Anterior cingulate cortex (tissue), 58 donors: ENCODE results near the gene PRELP.

Experiments
- DNase-seq, 58 donors: peaks; one replicate each; lab custom pipeline; 2025; lab: John Stamatoyannopoulos, UW

Gene PRELP

DNA sequence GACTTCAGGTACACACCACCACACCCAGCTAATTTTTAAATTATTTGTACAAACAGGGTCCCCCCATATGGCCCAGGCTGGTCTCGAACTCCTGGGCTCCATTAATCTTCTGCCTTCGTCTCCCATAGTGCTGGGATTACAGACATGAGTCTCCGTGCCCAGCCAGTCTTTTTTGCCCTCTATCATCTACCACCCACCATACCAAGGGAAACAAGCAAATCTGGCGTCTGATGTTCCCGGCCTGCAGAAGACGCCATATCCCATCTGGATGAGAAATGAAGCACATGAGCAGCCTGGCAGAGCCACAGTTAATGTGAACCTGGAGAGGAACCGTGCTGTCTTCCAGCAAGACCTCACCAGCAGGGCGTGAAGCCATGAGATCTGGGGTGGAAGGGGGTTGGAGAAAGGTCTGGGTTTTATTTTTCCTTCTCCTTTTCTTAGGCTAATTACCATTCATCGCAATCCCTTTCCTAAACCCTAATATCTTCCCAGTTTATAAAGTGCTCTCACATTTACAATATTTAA, 1.8 kb upstream of the PRELP start:
- DNase-seq = no peak

DNA sequence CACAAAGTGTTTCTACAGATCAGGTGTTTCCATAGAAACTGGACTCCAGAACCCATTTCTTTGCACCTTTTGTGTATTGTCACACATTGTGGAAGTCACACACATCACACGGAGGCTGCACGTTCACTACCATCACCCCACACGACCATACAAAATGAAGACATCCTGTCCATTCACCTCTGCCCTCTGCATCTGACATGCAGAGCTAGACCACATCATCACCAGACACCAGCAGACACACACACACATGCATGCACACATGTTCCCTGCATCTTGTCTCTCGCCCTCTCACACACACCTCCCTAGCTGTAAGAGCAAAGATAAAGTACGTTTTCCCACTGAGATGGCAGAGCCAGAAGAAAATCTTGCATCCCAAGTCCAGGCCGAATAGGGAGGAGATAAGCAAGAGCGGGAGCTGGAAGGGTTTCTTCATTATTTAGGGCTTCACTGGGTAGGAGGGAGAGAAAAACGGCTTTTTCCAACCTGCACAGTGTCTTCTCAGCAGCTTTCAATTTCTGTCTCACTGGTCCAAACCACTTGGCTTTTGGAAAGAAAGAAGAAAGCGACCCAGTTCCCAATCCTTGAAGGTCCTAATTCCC, 709 bp downstream of the PRELP start:
- peak in 4 of 58 donors; percentile 10 to 45 (median 35) for DNase-seq

DNA sequence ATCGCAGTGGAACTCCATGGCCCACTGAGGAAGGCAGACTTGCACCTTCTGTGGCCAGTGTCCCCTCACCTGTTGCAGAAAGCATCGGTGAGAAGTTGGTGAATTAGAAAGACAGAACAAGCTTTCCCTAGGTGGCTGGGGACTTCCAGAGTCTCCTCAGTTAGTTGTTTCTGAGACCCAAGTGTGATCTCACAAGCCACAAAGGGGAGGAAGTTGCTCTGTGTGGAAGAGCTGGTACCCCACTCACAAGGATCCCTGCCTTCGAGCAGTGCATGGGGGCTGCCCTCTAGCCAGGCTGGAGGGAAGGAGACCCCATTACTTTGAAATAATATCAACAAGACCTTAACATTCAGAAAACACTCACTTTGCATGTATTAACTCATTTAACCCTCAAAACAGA, 2.1 kb downstream of the PRELP start:
- no peak for DNase-seq

DNA sequence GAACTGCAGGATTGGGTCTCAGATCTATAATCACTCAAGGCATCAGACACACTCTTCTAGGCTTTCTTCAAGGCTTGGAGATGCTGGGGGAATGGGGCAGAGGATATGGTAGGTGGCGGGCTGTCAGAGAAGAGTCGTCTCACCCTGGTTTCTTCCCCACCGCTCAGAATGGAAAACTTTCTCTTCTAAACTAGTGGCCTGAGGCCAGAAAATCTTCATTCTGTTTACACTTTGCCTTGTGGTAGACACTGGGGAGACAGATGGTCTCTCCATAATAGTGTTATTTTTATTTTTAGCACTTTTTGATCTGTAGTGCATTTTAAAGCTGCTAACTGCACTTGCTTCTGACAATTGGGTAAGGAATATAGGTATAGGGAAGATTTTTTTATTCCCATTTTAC, 2.6 kb downstream of the PRELP start:
- DNase-seq = no peak

DNA sequence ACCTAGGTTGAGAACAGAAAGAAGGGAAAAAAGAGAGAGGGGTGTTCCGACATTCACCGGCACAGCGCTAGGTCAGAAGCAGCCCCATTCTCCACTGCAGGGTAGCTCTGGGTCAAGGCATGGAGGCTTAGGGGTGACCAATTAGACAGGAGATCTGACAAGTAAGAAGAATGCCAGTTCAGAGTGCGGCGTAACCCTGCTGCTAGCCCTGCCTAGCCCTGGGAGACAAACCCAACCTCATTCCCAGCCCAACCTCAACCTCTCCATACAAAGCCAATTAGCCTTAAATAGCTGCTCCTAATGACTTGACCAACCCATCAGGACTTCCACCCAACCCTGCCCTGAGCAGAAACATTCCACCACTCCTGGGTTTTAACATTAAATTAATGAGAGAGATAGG, 3.4 kb downstream of the PRELP start:
- no peak for DNase-seq

DNA sequence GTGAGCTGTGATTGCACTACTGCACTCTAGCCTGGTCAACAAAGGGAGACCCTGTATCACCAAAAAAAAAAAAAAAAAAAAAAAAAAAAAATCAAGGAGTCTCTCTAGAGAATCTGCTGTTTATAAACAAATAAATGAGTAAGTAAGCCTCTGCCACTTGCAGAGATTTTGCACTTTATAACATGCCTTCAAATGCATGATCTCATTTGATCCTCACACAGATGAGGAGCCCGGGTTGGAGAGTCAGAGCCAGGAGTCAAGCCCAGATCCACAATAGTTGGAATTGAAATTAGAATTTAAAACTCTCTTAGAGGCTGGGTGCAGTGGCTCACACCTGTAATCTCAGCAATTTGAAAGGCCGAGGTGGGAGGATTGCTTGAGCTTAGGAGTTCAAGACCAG, 4.0 kb downstream of the PRELP start:
- DNase-seq = no peak

DNA sequence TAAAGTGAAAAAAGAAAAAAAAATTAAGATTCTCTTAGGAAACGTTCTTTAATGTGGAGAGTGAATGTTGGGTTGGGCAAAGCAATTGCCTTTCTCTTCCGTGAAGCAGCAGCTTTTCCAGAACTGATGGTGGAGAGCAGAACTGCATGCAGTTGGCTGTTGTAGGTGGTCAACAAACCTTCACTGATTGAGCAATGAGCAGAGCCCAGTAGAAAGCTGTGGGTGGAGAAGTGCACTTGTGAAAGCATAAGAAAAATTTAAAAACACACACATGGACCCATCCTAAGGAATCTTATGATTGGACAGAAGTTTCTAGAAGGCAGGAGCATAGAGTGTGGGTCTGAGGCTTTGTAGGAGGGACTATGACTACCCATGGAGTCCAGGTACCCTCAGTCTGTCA, 4.5 kb downstream of the PRELP start:
- peak in 3 of 58 donors; percentile 22 to 56 (median 26) for DNase-seq

DNA sequence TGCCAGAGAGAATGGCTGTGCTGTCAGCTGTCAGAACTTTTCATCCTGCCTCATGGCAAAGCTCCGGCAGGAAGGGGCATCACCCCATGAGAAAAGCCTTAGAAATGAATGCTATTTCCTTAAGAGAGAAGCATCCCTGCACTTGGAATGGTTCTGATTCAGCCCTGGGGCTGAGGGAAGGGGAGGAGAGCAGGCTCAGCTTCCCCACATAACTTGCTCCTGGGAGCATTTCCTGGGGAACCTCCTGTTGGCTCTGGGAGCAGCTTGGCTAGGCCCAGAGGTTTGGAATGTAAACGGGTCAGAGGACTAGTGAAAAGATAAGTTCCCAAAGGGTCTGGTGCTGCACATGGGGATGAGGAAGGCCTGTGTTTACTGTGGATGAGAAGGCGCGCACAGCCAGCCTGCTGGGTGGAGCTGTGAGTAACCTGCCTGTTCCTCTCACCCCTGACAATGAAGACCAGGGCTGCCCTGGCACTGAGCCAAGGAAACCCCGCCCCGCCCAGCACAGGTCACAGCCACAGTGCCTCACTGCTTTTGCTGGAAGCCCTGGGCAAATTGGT, 5.0 kb downstream of the PRELP start:
- DNase-seq = peak in 4 of 58 donors; percentile 21 to 63 (median 36)

DNA sequence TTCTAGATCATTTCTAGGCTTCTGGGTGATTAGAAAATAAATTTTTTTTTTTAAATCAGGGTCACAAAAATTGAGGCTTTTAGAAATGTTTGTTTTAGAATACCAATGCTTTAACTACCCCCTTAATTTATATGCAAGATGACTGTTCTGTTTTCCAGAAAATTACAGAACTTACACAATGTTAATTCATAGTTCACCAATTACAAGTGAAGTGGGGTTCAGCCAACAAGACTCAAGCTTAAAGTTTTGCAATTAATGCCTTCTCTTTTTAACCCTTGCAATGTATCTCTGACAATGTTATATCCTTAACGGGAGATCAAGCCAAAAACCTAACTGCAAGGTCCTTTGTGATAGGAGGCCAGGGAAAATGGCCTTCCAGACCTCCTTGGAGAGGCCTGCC, 5.6 kb downstream of the PRELP start:
- no peak for DNase-seq

DNA sequence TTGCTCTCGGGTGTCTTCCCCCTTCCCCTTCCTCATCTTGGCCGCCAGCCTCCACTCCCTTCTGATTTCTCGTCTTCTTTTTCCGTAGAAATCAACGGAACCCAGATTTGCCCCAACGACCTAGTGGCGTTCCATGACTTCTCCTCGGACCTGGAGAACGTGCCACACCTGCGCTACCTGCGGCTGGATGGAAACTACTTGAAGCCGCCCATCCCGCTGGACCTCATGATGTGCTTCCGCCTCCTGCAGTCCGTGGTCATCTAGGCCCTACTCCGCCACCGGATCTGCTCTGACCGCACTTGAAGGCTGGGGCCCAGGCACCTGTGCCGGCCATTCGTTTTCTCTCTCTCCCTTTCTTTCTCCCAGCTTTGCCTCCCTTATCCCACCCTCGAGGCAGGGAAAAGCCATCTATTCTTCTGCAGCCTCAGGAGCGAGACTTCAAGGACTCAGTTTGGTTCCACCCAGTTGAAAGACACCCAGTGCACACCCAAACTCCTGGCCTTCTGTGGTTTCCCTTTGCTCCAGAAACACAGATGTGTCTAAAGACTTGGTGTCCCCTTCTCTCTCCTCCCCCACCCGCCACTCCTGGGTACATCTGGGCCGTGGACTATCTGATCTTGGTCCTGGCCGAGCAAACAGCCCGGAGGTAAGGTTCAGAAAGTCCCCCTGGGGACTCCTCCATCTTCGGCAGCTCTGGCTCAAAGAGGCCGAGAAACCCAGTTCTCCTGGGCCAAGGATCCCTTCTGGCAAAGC, 11.2 kb downstream of the PRELP start:
- DNase-seq = no peak

DNA sequence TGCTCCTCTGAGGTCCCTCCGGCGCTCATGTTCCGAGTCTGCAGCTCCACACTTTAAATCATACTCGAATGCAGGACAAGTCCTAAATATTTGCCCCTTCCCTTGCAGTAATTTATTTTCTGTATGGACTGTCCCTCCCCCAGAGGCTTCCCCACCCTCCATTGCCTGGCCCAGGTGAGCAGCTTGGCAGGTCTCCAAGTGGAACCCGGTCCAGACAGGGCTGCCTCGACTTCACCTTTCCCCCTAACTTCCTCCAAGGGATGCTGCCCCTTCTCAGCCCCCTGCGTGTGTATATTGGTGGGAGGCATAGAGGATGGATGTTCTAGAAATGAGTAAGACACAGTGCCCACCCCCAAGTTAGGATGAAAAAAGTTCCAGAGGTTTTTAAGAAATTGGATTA, 12.9 kb downstream of the PRELP start:
- DNase-seq = no peak

DNA sequence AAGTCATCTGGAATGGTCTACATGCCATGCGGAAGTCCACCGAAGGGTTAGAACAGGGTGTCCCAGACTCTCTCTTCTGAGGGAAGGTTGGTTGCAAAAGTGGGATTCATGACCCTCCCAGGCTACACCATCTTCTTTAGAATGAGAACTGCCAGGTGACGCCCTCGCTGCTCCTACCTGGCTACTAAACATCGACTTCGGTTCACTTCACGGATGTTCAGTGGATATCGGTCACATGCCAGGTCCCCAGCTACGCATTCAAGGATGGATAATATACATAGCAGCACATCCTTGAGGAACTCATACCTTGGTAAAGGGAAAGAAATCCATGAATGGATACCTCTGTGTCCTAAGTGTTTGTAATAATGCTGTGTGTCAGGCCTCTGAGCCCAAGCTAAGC, 15.0 kb downstream of the PRELP start:
- DNase-seq = no peak

DNA sequence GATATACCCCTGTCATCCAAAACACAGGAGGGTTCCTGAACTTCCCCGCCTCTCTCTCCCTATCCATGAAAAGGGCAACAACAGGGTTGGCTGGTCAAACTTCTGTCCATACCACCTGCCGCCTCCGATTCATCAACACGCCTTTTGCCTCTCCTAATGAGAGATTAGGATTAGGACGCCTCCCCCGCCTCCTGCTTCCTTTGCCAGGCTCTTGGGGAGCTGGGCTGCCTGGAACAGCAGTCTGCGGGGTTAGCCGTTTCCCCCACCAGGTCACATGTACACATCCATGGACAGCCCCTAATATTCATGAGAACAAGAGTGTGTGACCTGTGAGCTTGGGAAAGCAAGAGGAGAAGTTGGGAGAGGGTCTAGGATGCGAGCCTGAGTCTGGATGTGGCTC, 16.1 kb downstream of the PRELP start:
- no peak for DNase-seq

DNA sequence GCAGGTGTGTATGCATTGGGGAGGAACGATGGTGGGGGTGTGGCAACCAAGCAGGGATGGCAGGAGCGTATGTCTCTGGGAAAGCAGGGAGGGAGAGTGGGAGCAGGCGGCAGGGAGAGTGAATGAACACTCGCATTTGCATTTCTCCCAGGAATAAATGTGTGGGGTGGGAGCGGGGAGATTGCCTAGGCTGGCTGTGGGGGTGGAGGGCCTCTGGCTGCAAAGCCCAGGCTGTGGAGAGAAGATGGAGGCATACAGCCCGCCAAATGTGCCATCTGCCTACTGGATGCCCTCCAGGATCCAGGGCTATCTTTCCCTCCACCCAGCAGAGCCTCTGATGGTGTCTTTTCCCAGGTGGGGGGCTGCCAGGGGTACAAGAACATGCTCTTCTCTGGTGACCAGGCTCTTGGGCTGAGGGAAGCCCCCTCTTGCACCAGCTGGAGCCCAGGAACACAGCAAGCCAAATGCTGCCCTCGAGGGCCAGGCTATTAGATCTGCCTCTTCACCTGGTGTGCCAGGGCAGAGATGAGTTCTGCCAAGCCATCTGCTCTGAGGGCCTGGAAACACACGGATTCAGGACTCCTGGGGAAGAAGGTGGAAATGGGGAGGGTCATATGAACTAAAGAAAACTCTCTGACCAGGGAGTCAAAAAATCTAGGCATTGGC, 16.6 kb downstream of the PRELP start:
- peak in 17 of 58 donors; percentile 19 to 80 (median 38) for DNase-seq

DNA sequence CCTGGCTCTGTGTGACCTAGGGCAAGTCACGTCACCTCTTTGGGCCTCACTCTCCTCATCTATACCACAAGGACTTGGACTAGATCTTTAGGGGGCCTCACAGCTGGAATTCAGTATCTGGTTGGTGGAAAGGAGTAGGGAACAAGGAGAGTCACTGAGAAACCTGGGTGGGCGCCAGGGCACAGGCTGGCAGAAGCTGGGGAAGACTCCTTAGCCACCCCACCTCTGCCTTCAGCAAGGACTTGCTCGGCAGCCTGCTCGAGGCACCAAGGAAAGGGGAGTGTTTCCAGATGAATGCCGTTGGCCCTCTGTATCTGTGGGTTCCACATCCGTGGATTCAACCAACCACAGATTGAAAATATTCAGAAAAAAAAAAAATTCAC, 17.1 kb downstream of the PRELP start:
- no peak for DNase-seq

DNA sequence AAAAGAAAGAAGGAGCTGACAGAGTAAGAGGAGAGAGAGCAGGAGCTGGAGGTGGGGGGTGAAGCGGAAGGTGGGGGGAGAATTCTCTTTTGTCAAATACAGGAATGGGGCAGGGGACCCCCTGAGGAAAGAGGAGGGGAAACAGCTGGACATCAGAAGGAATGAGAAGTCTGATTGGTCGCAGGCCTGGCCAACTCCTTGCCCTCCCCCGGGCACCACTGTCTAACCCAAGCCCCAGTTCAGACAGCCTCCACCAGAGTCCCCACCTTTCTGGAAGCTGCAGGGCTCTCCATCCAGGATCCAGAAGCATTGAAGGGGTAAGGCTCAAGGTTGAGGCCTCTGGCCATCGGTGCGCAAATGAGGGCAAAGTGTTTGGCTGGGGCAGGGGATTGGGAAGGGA, 18.3 kb downstream of the PRELP start, which contains the start of gene OPTC:
Gene OPTC (plus strand): TSS at position 253 of the 400 bp plus-strand sequence. CDS start 1,853 bp downstream, outside the sequence.
- DNase-seq = no peak

DNA sequence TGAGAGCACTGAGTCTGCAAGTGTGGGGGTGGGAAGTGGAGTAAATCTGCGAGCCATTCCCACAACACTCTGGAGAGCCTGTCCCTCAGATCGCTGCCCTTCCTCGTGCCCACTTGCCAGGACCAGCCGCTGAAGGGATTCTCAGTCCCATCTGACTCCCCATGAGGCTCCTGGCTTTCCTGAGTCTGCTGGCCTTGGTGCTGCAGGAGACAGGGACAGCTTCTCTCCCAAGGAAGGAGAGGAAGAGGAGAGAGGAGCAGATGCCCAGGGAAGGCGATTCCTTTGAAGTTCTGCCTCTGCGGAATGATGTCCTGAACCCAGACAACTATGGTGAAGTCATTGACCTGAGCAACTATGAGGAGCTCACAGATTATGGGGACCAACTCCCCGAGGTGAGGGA, 20.2 kb downstream of the PRELP start:
- DNase-seq = no peak

DNA sequence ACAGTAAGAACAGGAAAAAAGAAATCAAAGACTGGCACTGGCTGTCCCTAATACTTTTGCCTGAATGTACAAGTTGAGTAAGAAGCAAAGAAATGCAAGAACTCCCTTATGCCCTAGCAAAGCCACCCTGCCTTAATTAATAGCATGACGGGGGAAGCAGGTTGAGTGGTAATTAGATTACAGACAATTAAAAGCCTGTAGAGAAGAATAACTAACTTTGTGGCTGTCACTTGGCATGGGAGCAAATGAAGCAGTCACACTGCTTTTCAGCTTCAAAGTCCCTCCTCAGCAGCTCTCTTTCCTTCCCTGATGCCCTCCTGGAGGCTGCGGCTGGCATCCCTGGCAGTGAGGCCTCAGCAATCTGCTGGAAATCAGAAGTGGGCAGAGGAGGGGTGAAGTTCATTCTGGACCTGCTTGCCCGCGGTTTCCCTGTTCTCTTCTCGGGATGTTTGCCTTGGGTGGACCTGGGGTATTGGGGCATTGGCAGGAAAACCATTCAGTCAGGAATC, 21.7 kb downstream of the PRELP start:
- DNase-seq = no peak

DNA sequence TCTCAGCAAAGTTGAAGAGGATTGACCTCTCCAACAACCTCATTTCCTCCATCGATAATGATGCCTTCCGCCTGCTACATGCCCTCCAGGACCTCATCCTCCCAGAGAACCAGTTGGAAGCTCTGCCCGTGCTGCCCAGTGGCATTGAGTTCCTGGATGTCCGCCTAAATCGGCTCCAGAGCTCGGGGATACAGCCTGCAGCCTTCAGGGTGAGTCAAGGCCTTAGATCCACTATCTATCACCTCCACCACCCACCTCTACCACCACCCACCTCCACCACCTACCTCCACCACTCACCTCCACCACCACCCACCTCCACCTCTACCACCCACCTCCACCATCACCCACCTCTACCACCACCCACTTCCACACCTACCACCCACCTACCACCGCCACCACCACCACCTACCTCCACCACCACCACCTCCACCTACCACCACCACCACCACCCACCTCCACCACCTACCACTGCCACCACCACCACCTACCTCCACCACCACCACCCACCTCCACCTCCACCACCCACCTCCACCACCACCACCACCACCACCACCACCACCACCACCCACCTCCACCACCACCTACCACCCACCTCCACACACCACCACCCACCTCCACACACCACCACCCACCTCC, 24.2 kb downstream of the PRELP start:
- DNase-seq = no peak

DNA sequence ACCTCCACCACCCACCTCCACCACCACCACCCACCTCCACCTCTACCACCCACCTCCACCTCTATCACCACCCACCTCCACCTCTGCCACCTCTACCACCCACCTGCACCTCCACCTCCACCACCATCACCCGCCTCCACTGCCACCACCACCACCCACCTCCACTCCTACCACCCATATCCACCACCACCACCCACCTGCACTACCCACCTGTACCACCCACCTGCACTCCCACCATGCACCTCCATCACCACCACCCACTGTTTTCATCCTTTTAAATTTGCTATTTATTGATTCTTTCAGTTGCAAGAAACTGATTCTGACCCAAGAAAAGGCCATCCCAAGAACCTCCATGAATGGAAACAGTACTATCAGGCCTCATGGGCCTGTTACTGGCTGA, 24.7 kb downstream of the PRELP start:
- no peak for DNase-seq
